A549 (cell line): ENCODE data around the gene C7orf57. TPM values are rescaled to one million over a fixed set of nuclear protein-coding genes. Genes with fewer than 3 reads are reported as not detected.

Experiments used
- ATAC-seq, 2 experiments: fragments of 200-7000 bp in 1 of 2; fragments of >200 bp in 1 of 2; cut with Nextera tagmentation in 1 of 2; cut with Tn5 transposase in 1 of 2; 3 replicates each; pipeline versions ENCODE4 v1.8.0 to v1.9.1; 2018 to 2020; ENCODE audit warnings: mild to moderate bottlenecking in 1 of 2, moderate library complexity in 1 of 2
- CTCF ChIA-PET: fragments of 300-600 bp; sonication (Branson Sonifier 250); formaldehyde crosslinking; extraction: SDS; loops from one replicate; lab custom pipeline; 2021; ENCODE audit warnings: antibody characterized with exemption, inconsistent platforms; lab: Yijun Ruan, JAX
- POLR2A ChIA-PET: fragments of 350-600 bp; formaldehyde crosslinking; extraction: SDS; loops from one replicate; lab custom pipeline; 2021; ENCODE audit warnings: antibody characterized with exemption, inconsistent platforms; lab: Yijun Ruan, JAX
- DNase-seq, 2 experiments: peaks; one replicate each; pipeline versions ENCODE4 v3.0.0 to v3.0.0-alpha.2; 2011 to 2016; ENCODE audit warnings: low read depth in 1 of 2, low spot score in 1 of 2
- FAIRE-seq: peaks from 2 replicates; lab custom pipeline; 2011; peaks lifted over from hg19 to GRCh38; lab: Jason Lieb, UNC
- H3K27ac ChIP-seq, 2 experiments: fragments of >200 bp; sonication (Bioruptor Twin); formaldehyde crosslinking; 3 replicates each; pipeline ENCODE4 v1.5.1; 2016 to 2017
- H3K4me1 ChIP-seq: fragments of >200 bp; sonication (Bioruptor Twin); formaldehyde crosslinking; 3 replicates; pipeline ENCODE4 v1.6.1; 2016
- H3K4me2 ChIP-seq: fragments of >200 bp; sonication (Bioruptor Twin); formaldehyde crosslinking; 3 replicates; pipeline ENCODE4 v1.6.1; 2016
- H3K4me3 ChIP-seq: fragments of >200 bp; sonication (Bioruptor Twin); formaldehyde crosslinking; 3 replicates; pipeline ENCODE4 v1.5.1; 2016
- H3K9me3 ChIP-seq: fragments of >200 bp; sonication (Bioruptor Twin); formaldehyde crosslinking; 3 replicates; pipeline ENCODE4 v1.6.1; 2016
- ATOH8 ChIP-seq: fragments of 250-450 bp; sonication (Bioruptor Pico); IDR thresholded peaks from 2 replicates; pipeline ENCODE4 v1.5.0; 2020; ENCODE audit warnings: low read depth, mild to moderate bottlenecking, moderate library complexity
- BCL3 ChIP-seq: fragments of >200 bp; sonication (Bioruptor Twin); formaldehyde crosslinking; IDR thresholded peaks from 3 replicates; pipeline ENCODE4 v1.6.1; 2016
- CBX2 ChIP-seq: fragments of 200-600 bp; sonication (generic); IDR thresholded peaks from 2 replicates; pipeline ENCODE4 v1.6.1; 2016; ENCODE audit warnings: low read depth, mild to moderate bottlenecking, borderline replicate concordance
- CEBPB ChIP-seq, 2 experiments: fragments of >200 bp in 1 of 2; sonication (Bioruptor Twin) in 1 of 2; formaldehyde crosslinking in 1 of 2; IDR thresholded peaks; 2 replicates each; pipeline ENCODE4 v1.6.1; 2012 to 2016
- CHD2 ChIP-seq: fragments of 150-350 bp; IDR thresholded peaks from 2 replicates; pipeline ENCODE4 v1.6.1; 2014; ENCODE audit warnings: low read length; ENCODE audit not compliant: partially characterized antibody
- CHD4 ChIP-seq: fragments of 200-600 bp; sonication (generic); IDR thresholded peaks from 2 replicates; pipeline ENCODE4 v1.6.1; 2016; ENCODE audit warnings: antibody characterized with exemption, mild to moderate bottlenecking, borderline replicate concordance
- CTCF ChIP-seq: fragments of >200 bp; sonication (Bioruptor Twin); formaldehyde crosslinking; IDR thresholded peaks from 3 replicates; pipeline ENCODE4 v1.5.1; 2016
- E2F6 ChIP-seq: IDR thresholded peaks from 2 replicates; pipeline ENCODE4 v1.6.1; 2012; ENCODE audit warnings: low read depth, borderline replicate concordance
- EHF ChIP-seq: fragments of 250-450 bp; sonication (Bioruptor Pico); IDR thresholded peaks from 2 replicates; pipeline ENCODE4 v1.5.0; 2020; ENCODE audit warnings: mild to moderate bottlenecking
- EHMT2 ChIP-seq: fragments of 200-600 bp; sonication (generic); IDR thresholded peaks from 2 replicates; pipeline ENCODE4 v1.6.1; 2016; ENCODE audit warnings: antibody characterized with exemption, low read depth, mild to moderate bottlenecking, moderate library complexity
- EP300 ChIP-seq, 2 experiments: fragments of >200 bp; sonication (Bioruptor Twin); formaldehyde crosslinking; IDR thresholded peaks; 2 replicates in 1 of 2; 3 replicates in 1 of 2; pipeline ENCODE4 v1.6.1; 2016 to 2017
- ESRRA ChIP-seq: fragments of 150-350 bp; IDR thresholded peaks from 2 replicates; pipeline ENCODE4 v1.6.1; 2014; ENCODE audit warnings: mild to moderate bottlenecking, low read length, borderline replicate concordance
- FOSL2 ChIP-seq, 2 experiments: fragments of 450-650 bp in 1 of 2; fragments of >200 bp in 1 of 2; sonication (Bioruptor Twin) in 1 of 2; formaldehyde crosslinking; IDR thresholded peaks; 2 replicates each; pipeline versions ENCODE4 v1.5.0 to v1.6.1; 2016 to 2020; ENCODE audit warnings: mild to moderate bottlenecking in 1 of 2, moderate library complexity in 1 of 2
- HDAC2 ChIP-seq: fragments of 200-600 bp; sonication (generic); IDR thresholded peaks from 2 replicates; pipeline ENCODE4 v1.6.1; 2016
- HOXB5 ChIP-seq: fragments of 250-450 bp; sonication (Bioruptor Pico); IDR thresholded peaks from 2 replicates; pipeline ENCODE4 v1.5.0; 2020; ENCODE audit warnings: mild to moderate bottlenecking, moderate library complexity
- JUNB ChIP-seq: fragments of >200 bp; sonication (Bioruptor Twin); formaldehyde crosslinking; IDR thresholded peaks from 2 replicates; pipeline ENCODE4 v1.6.1; 2016
- KDM5A ChIP-seq: fragments of 200-600 bp; sonication (generic); IDR thresholded peaks from 2 replicates; pipeline ENCODE4 v1.6.1; 2016; ENCODE audit warnings: antibody characterized with exemption, mild to moderate bottlenecking
- MAFK ChIP-seq: fragments of 450-650 bp; IDR thresholded peaks from 2 replicates; pipeline ENCODE4 v1.6.1; 2014; ENCODE audit not compliant: partially characterized antibody
- MAZ ChIP-seq: fragments of 150-350 bp; IDR thresholded peaks from 2 replicates; pipeline ENCODE4 v1.6.1; 2014; ENCODE audit warnings: antibody characterized with exemption, low read depth, low read length, borderline replicate concordance
- PHF8 ChIP-seq: fragments of 200-600 bp; sonication (generic); IDR thresholded peaks from 2 replicates; pipeline ENCODE4 v1.6.1; 2016; ENCODE audit warnings: low read depth, mild to moderate bottlenecking, antibody characterized with exemption, moderate library complexity, borderline replicate concordance
- RARB ChIP-seq: fragments of 250-450 bp; sonication (Bioruptor Pico); IDR thresholded peaks from 2 replicates; pipeline ENCODE4 v1.8.0; 2021; ENCODE audit warnings: mild to moderate bottlenecking, moderate library complexity
- RCOR1 ChIP-seq: fragments of 150-350 bp; IDR thresholded peaks from 2 replicates; pipeline ENCODE4 v1.6.1; 2014; ENCODE audit warnings: antibody characterized with exemption, low read length, low read depth
- RFX5 ChIP-seq: fragments of 450-650 bp; IDR thresholded peaks from 2 replicates; pipeline ENCODE4 v1.7.1; 2014; ENCODE audit warnings: antibody characterized with exemption, mild to moderate bottlenecking, moderate library complexity
- RNF2 ChIP-seq: fragments of 200-600 bp; sonication (generic); IDR thresholded peaks from 2 replicates; pipeline ENCODE4 v1.6.1; 2016; ENCODE audit warnings: low read depth, mild to moderate bottlenecking, antibody characterized with exemption, moderate library complexity, borderline replicate concordance
- SMC3 ChIP-seq: fragments of >200 bp; sonication (Bioruptor Twin); formaldehyde crosslinking; IDR thresholded peaks from 3 replicates; pipeline ENCODE4 v1.6.1; 2018; ENCODE audit warnings: inconsistent platforms
- TFCP2L1 ChIP-seq: fragments of 250-450 bp; sonication (Bioruptor Pico); IDR thresholded peaks from 2 replicates; pipeline ENCODE4 v1.5.0; 2021; ENCODE audit warnings: mild to moderate bottlenecking
- ZC3H11A ChIP-seq: fragments of 450-650 bp; IDR thresholded peaks from 2 replicates; pipeline ENCODE4 v1.6.1; 2014; ENCODE audit warnings: antibody characterized with exemption, mild to moderate bottlenecking
- ZFP36 ChIP-seq: fragments of 450-650 bp; IDR thresholded peaks from 2 replicates; pipeline ENCODE4 v1.6.1; 2014; ENCODE audit warnings: borderline replicate concordance; ENCODE audit not compliant: partially characterized antibody
- WGBS: methylation state at CpG from one replicate; pipeline ENCODE4 v1.1.6; 2017; ENCODE audit errors: missing lambda C conversion rate; 5-methylcytosine and 5-hydroxymethylcytosine counted together
- polyA plus RNA-seq, 4 experiments: library from polyadenylated mRNA; depleted of rRNA in 3 of 4; stranded (reverse); fragments of >200 nt; fragmentation: RNase III in 1 of 4; extraction: RNeasy Plus Mini Kit Qiagen cat#74134 plus additional on column Dnase treatment in 1 of 4; gene quantifications; 2 replicates in 3 of 4; 3 replicates in 1 of 4; pipeline ENCODE4 v1.2.3, GENCODE V29; 2011 to 2017
- TF ChIP-seq, protein P1 (sequence below): fragments of >200 bp; sonication (Bioruptor Twin); formaldehyde crosslinking; IDR thresholded peaks from 2 replicates; pipeline ENCODE4 v1.6.1; 2016

Gene C7orf57
- polyA plus RNA-seq, 2 of the 4 experiments (the other 2 are of a cell fraction), result 0.05 to 0.09 TPM

- no peak for TF ChIP-seq ZC3H11A
- TF ChIP-seq RARB (CRISPR knock-in tag), result no peak
- TF ChIP-seq RNF2, result no peak
- TF ChIP-seq TFCP2L1 (CRISPR knock-in tag), result no peak
- TF ChIP-seq RFX5, result no peak
- TF ChIP-seq CHD4, result no peak
- TF ChIP-seq EP300 (IDR thresholded peaks at IDR 0.05), result no peak
- TF ChIP-seq JUNB, result no peak
- no peak for TF ChIP-seq KDM5A
- TF ChIP-seq FOSL2 (IDR thresholded peaks at IDR 0.05), result no peak
- TF ChIP-seq FOSL2 (CRISPR knock-in tag; IDR thresholded peaks at IDR 0.05), result no peak
- TF ChIP-seq E2F6, result no peak
- TF ChIP-seq MAZ, result 0 out of 2 replicates have a peak, but pooled peaks have one; percentile 14
- no peak for TF ChIP-seq ESRRA
- no peak for TF ChIP-seq HDAC2
- TF ChIP-seq CHD2, result no peak
- no peak for TF ChIP-seq RCOR1
- TF ChIP-seq MAFK, result no peak
- no peak for TF ChIP-seq CBX2
- no peak for TF ChIP-seq CEBPB (IDR thresholded peaks at IDR 0.05)
Observed at GRCh38 chr7:48109848-48110663, 74.7 kb downstream of the C7orf57 start (continued).

- WGBS, result 68% methylated on average over 4 of the region's 4 CpGs
- CTCF ChIA-PET, result interaction anchor here (0.6 to 11.1 kb wide), 44 partner anchors 9 to 847 kb away, joined by 3 to 177 read pairs (median 6); partner anchors contain the start of genes C7orf57, PKD1L1 and UPP1
- no peaks in the 10 kb centered on the region for H3K9me3 ChIP-seq
- FAIRE-seq, result no peak
- no peak for DNase-seq
- TF ChIP-seq ATOH8 (CRISPR knock-in tag) (no peak), PHF8 (no peak), HOXB5 (no peak), EP300 (IDR thresholded peaks at IDR 0.05) (no peak), TFCP2L1 (CRISPR knock-in tag) (no peak), EHMT2 (no peak), CTCF (no peak), CHD2 (no peak), ZC3H11A (no peak), EHF (no peak), CHD4 (no peak), SMC3 (no peak), BCL3 (no peak), MAFK (no peak), JUNB (no peak), ZFP36 (no peak)
- TF ChIP-seq, protein P1, sequence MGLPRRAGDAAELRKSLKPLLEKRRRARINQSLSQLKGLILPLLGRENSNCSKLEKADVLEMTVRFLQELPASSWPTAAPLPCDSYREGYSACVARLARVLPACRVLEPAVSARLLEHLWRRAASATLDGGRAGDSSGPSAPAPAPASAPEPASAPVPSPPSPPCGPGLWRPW, result no peak
- TF ChIP-seq, all 56 proteins: peak for 0
- ATAC-seq, result peak in 1 of 2 experiments; percentile 6; a peak in 3 of 6 replicates
- H3K4me3 ChIP-seq, result no peak overlapping the region
- H3K27ac ChIP-seq, result no peak overlapping the region
- no peak overlapping the region for H3K4me2 ChIP-seq
- H3K4me1 ChIP-seq, result no peaks in the 10 kb centered on the region
- POLR2A ChIA-PET, result no interaction called here
Observed at GRCh38 chr7:48110868-48111267, 75.5 kb downstream of the C7orf57 start.
